Activated CD4-positive, alpha-beta T cell treated with anti-CD3 and anti-CD28 coated beads, Interleukin-2, Interleukin-4, amounts not matched to agents 100 ng/mL and 50 ng/mL, durations not matched to agents 16 hours and 8 hours (primary cell): ENCODE measurements around the gene FAM131A.
"Not testable (repeated sequence)": the region's sequence is repeated elsewhere in the genome, so short reads cannot be mapped to it uniquely, and the experiment has no call there.

Experiments used
- DNase-seq: peaks from one replicate; pipeline ENCODE4 v3.0.0-alpha.2; 2020; ENCODE audit warnings: low spot score

Gene FAM131A

GRCh38 chr3:184317201-184317600, 20.2 kb upstream of the FAM131A start:
- no peak for DNase-seq

- DNase-seq: peak; percentile 35
Measured at GRCh38 chr3:184320104-184320445, 17.3 kb upstream of the FAM131A start.

- no peak for DNase-seq
Measured at GRCh38 chr3:184321666-184322065, 15.7 kb upstream of the FAM131A start.

GRCh38 chr3:184322731-184323487, 14.5 kb upstream of the FAM131A start:
- no peak for DNase-seq

GRCh38 chr3:184323696-184324095, 13.7 kb upstream of the FAM131A start:
- no peak for DNase-seq

GRCh38 chr3:184325269-184325668, 12.1 kb upstream of the FAM131A start:
- no peak for DNase-seq

- no peak for DNase-seq
Measured at GRCh38 chr3:184325715-184326369, 11.6 kb upstream of the FAM131A start.

GRCh38 chr3:184327171-184327570, 10.2 kb upstream of the FAM131A start:
- no peak for DNase-seq

- DNase-seq: no peak
Measured at GRCh38 chr3:184328516-184328915, 8.9 kb upstream of the FAM131A start.

GRCh38 chr3:184332370-184333090, 4.9 kb upstream of the FAM131A start:
- no peak for DNase-seq

GRCh38 chr3:184333190-184333589, 4.2 kb upstream of the FAM131A start:
- no peak for DNase-seq

- DNase-seq: no peak
Measured at GRCh38 chr3:184333700-184334099, 3.7 kb upstream of the FAM131A start.

- peak; percentile 56 for DNase-seq
Measured at GRCh38 chr3:184334470-184335158, 2.8 kb upstream of the FAM131A start.

GRCh38 chr3:184335291-184335660, 2.1 kb upstream of the FAM131A start:
- DNase-seq: no peak

- DNase-seq: peak; percentile 87
Measured at GRCh38 chr3:184335661-184336546, 1.5 kb upstream of the FAM131A start.

- DNase-seq: no peak
Measured at GRCh38 chr3:184336547-184337398, 627 bp upstream of the FAM131A start.

GRCh38 chr3:184337981-184338380, 581 bp downstream of the FAM131A start:
- no peak for DNase-seq

- no peak for DNase-seq
Measured at GRCh38 chr3:184338511-184338945, 1.1 kb downstream of the FAM131A start.

GRCh38 chr3:184339001-184339400, 1.6 kb downstream of the FAM131A start:
- no peak for DNase-seq

GRCh38 chr3:184339451-184340135, 2.2 kb downstream of the FAM131A start:
- not testable (repeated sequence) for DNase-seq
